ENCODE results near the gene TTC22. TPM values are rescaled to one million over a fixed set of nuclear protein-coding genes. Genes with fewer than 3 reads are reported as not detected.

TTC22 gene
- total RNA-seq = 100 to 1,000 TPM in 1 of 3 donors, 10 to 100 TPM in 2; 51.6 to 122 (median 70.8) TPM
- long read RNA-seq, donor 1, transcript TTC22-202 (7 exons, 3,345 nt) = major isoform, 32 of 52 reads
- long read RNA-seq, donor 1, partial matches to known transcripts = 3 of 52 reads
- long read RNA-seq, donor 1, other reads (novel, unspliced or antisense) = 16 of 52 reads
- long read RNA-seq, donor 2, transcript TTC22-202 (7 exons, 3,345 nt) = major isoform, 22 of 53 reads
- long read RNA-seq, donor 2, partial matches to known transcripts = 4 of 53 reads
- long read RNA-seq, donor 2, other reads (novel, unspliced or antisense) = 26 of 53 reads

DNA sequence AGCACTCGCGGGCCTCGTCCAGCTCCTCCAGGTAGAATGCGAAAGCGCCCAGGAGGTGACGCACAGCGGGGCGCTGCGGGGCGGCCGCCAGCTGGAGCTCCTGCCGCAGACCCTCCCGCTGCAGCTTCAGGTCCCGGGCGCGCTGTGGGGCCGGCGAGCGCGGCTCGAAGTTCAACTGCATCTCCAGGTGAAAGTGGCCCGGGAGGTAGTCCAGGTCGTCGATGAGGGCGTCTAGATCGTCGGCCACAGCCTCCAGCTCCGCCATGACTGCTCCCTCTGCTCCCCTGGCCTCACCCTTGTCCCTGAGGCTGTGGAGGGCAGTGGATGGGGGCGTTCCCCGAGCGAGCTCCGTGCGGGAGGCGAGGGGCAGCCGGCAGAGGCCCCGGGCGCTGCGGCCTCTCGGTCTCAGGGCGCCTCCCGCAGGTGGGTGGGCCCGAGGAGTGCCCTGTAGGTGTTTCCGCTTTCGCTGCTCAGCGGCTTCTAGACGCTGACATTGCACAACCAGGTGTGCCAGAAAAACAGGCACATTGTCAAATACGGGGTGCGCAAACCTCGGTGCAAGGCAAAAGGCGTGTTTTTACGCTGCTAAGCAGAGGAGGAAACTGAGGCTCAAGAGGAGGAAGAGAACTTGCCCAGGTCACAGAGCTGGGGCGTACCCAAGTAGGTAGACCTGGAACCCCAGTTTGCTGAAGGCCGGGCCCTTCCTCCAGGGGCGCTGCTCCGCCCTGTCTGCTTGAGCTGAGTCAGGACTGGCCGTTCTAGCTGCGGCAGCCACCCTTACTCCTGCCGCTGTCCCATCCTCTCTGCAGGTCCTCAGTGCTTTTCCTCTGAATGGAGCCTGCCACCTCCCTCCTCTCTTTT is at the start of gene TTC22:
Gene TTC22 (minus strand): TSS at position 425 of the 861 bp plus-strand sequence. CDS start 160 bp downstream, at position 265.
- H3K36me3 ChIP-seq (ENCODE audit: low read depth) = no peaks in the 10 kb centered on the region
- peak; percentile 73 for TF ChIP-seq CTCF (IDR thresholded peaks at IDR 0.05)
- intact Hi-C loops (cut with DNase I, micrococcal nuclease) = loop anchor here in 1 of 2 donors (10.0 kb wide), 1 partner anchor 296 kb away; no protein-coding TSS in a partner anchor
- peaks cover 57% of the 10 kb centered on the region for H3K4me1 ChIP-seq (ENCODE audit: low read depth)
- no peaks in the 10 kb centered on the region for H3K9me3 ChIP-seq
- ATAC-seq (peak; percentile 77), DNase-seq (peak; percentile 87 to 91 (median 89))
- H3K4me3 ChIP-seq = peak within 1 kb of the TSS; percentile 39

- Histone ChIP-seq H3K4me3 (no peak overlapping the region), H3K4me1 (ENCODE audit: low read depth) (no peaks in the 10 kb centered on the region), H3K9me3 (no peaks in the 10 kb centered on the region), H3K36me3 (ENCODE audit: low read depth) (no peaks in the 10 kb centered on the region)
- TF ChIP-seq CTCF (IDR thresholded peaks at IDR 0.05) = no peak
- intact Hi-C loops (cut with DNase I, micrococcal nuclease) = no loop called here
- DNase-seq = no peak
- ATAC-seq = peak; percentile 38
These were observed 49.6 kb upstream of the TTC22 start for GRCh38 chr1:54850737-54851136.

- H3K36me3 ChIP-seq (ENCODE audit: low read depth) = no peaks in the 10 kb centered on the region
These were observed 49.1 kb upstream of the TTC22 start for GRCh38 chr1:54850069-54850730.

GRCh38 chr1:54849219-54850068 is 48.3 kb upstream of the TTC22 start:
- DNase-seq (no peak), ATAC-seq (no peak)
- Histone ChIP-seq H3K36me3 (ENCODE audit: low read depth) (no peaks in the 10 kb centered on the region), H3K9me3 (no peaks in the 10 kb centered on the region), H3K4me3 (no peak overlapping the region), H3K4me1 (ENCODE audit: low read depth) (no peaks in the 10 kb centered on the region)
- intact Hi-C loops (cut with DNase I, micrococcal nuclease) = no loop called here
- no peak for TF ChIP-seq CTCF (IDR thresholded peaks at IDR 0.05)

More at GRCh38 chr1:54850069-54850730, 49.1 kb upstream of the TTC22 start:
- H3K4me3 ChIP-seq = no peak overlapping the region
- no peaks in the 10 kb centered on the region for H3K4me1 ChIP-seq (ENCODE audit: low read depth)
- TF ChIP-seq CTCF (IDR thresholded peaks at IDR 0.05) = no peak
- intact Hi-C loops (cut with DNase I, micrococcal nuclease) = no loop called here
- ATAC-seq = no peak
- no peaks in the 10 kb centered on the region for H3K9me3 ChIP-seq
- DNase-seq = no peak
